Activated CD8-positive, alpha-beta memory T cell treated with anti-CD3 and anti-CD28 coated beads for 36 hours (primary cell): ENCODE measurements around the gene SLC9A9. TPM values are rescaled to one million over a fixed set of nuclear protein-coding genes. Genes with fewer than 3 reads are reported as not detected.
"Not testable (repeated sequence)": the region's sequence is repeated elsewhere in the genome, so short reads cannot be mapped to it uniquely, and the experiment has no call there.

Source experiments
- CTCF ChIA-PET: fragments of 350-600 bp; sonication (Branson Sonifier 250); formaldehyde crosslinking; loops from one replicate; lab custom pipeline; 2021; ENCODE audit warnings: antibody characterized with exemption; lab: Charles Lee
- POLR2A ChIA-PET: fragments of 350-600 bp; sonication (Branson Sonifier 250); formaldehyde crosslinking; loops from one replicate; lab custom pipeline; 2021; ENCODE audit warnings: antibody characterized with exemption; lab: Charles Lee
- total RNA-seq, 2 experiments: library from RNA; stranded (reverse); gene quantifications; one replicate each; pipeline ENCODE4 v1.2.3, GENCODE V29; 2021

SLC9A9 gene
- total RNA-seq, result 1 to 10 TPM; 1.0 TPM

GRCh38 chr3:143847787-143848631 lies at the start of gene SLC9A9:
Gene SLC9A9, minus strand, starts transcription at chr3:143848468. Its CDS starts 146 bp downstream, at chr3:143848322.
- POLR2A ChIA-PET, result no interaction called here
- CTCF ChIA-PET, result interaction anchor here (0.5 kb wide), 1 partner anchor 52 kb away, joined by 3 read pairs; no protein-coding TSS in a partner anchor

- ChIA-PET POLR2A (no interaction called here), CTCF (no interaction called here)
Measured at GRCh38 chr3:143897576-143898295, 49.5 kb upstream of the SLC9A9 start.

- ChIA-PET POLR2A (interaction anchor here (0.6 kb wide), 1 partner anchor 17 kb away, joined by 3 read pairs; no protein-coding TSS in a partner anchor), CTCF (no interaction called here)
Measured at GRCh38 chr3:143896486-143896885, 48.2 kb upstream of the SLC9A9 start.

GRCh38 chr3:143895805-143896204 lies 47.5 kb upstream of the SLC9A9 start:
- ChIA-PET CTCF (interaction anchor here (0.6 kb wide), 1 partner anchor 93 kb away, joined by 3 read pairs; no protein-coding TSS in a partner anchor), POLR2A (no interaction called here)

- CTCF ChIA-PET, result no interaction called here
- POLR2A ChIA-PET, result no interaction called here
Measured at GRCh38 chr3:143888846-143889245, 40.6 kb upstream of the SLC9A9 start.

- POLR2A ChIA-PET, result no interaction called here
- CTCF ChIA-PET, result no interaction called here
Measured at GRCh38 chr3:143888166-143888565, 39.9 kb upstream of the SLC9A9 start.

- POLR2A ChIA-PET, result no interaction called here
- CTCF ChIA-PET, result interaction anchor here (0.6 to 1.4 kb wide), 2 partner anchors 9 to 34 kb away, joined by 3 read pairs; no protein-coding TSS in a partner anchor
Measured at GRCh38 chr3:143885780-143886427, 37.6 kb upstream of the SLC9A9 start.

- CTCF ChIA-PET, result interaction anchor here (1.4 kb wide), 1 partner anchor 33 kb away, joined by 3 read pairs; no protein-coding TSS in a partner anchor
- POLR2A ChIA-PET, result no interaction called here
Measured at GRCh38 chr3:143884861-143885260, 36.6 kb upstream of the SLC9A9 start.

- POLR2A ChIA-PET, result no interaction called here
- CTCF ChIA-PET, result no interaction called here
Measured at GRCh38 chr3:143883151-143883550, 34.9 kb upstream of the SLC9A9 start.

- ChIA-PET CTCF (no interaction called here), POLR2A (no interaction called here)
Measured at GRCh38 chr3:143881095-143881494, 32.8 kb upstream of the SLC9A9 start.

- CTCF ChIA-PET, result no interaction called here
Measured at GRCh38 chr3:143875546-143875945, 27.3 kb upstream of the SLC9A9 start.

GRCh38 chr3:143873553-143873952 lies 25.3 kb upstream of the SLC9A9 start:
- CTCF ChIA-PET, POLR2A ChIA-PET: not testable (repeated sequence)

More at GRCh38 chr3:143875546-143875945, 27.3 kb upstream of the SLC9A9 start:
- POLR2A ChIA-PET, result no interaction called here

- ChIA-PET POLR2A (no interaction called here), CTCF (no interaction called here)
Measured at GRCh38 chr3:143865302-143865701, 17.0 kb upstream of the SLC9A9 start.

GRCh38 chr3:143859465-143860203 lies 11.4 kb upstream of the SLC9A9 start:
- POLR2A ChIA-PET, result no interaction called here
- CTCF ChIA-PET, result no interaction called here

- POLR2A ChIA-PET, result no interaction called here
- CTCF ChIA-PET, result no interaction called here
Measured at GRCh38 chr3:143856252-143856970, 8.1 kb upstream of the SLC9A9 start.

GRCh38 chr3:143855183-143855582 lies 6.9 kb upstream of the SLC9A9 start:
- POLR2A ChIA-PET, result no interaction called here
- CTCF ChIA-PET, result no interaction called here

- ChIA-PET POLR2A (no interaction called here), CTCF (interaction anchor here (1.1 kb wide), 1 partner anchor 34 kb away, joined by 3 read pairs; no protein-coding TSS in a partner anchor)
Measured at GRCh38 chr3:143851331-143852017, 3.2 kb upstream of the SLC9A9 start.

- ChIA-PET CTCF (no interaction called here), POLR2A (no interaction called here)
Measured at GRCh38 chr3:143850877-143851276, 2.6 kb upstream of the SLC9A9 start.
